ENCODE data around the gene COX19. TPM values are rescaled to one million over a fixed set of nuclear protein-coding genes. Genes with fewer than 3 reads are reported as not detected.
A peak's percentile ranks its signal among the peaks of the same experiment; 100 is the strongest.

The COX19 gene
- polyA plus RNA-seq, 1 of the 3 experiments (the other 2 are of a cell fraction) = 7.6 TPM

- Histone ChIP-seq H2AFZ (ENCODE audit: low read depth) (no peak overlapping the region), H3K9me2 (no peaks in the 10 kb centered on the region), H3K79me2 (ENCODE audit: insufficient read depth) (no peaks in the 10 kb centered on the region), H3K36me3 (replicated peaks in 1 of 2; ENCODE audit: control insufficient read depth in 1 of 2, insufficient read depth in 2 of 2, low read length in 1 of 2) (no peaks in the 10 kb centered on the region), H3K27me3 (ENCODE audit: insufficient read depth) (no peaks in the 10 kb centered on the region), H3K27ac (ENCODE audit: low read depth in 2 of 2, low read length in 1 of 2) (no peak overlapping the region), H4K20me1 (ENCODE audit: insufficient read depth) (no peaks in the 10 kb centered on the region), H3K9ac (no peak overlapping the region), H3K9me3 (no peaks in the 10 kb centered on the region), H3K4me1 (ENCODE audit: control insufficient read depth in 1 of 2, insufficient read depth in 2 of 2, low read depth in 1 of 2, low read length in 1 of 2) (peaks cover 0 to 11% of the 10 kb centered on the region in 2 experiments; a peak in 1 of 4 replicates), H3F3A (replicated peaks; ENCODE audit: insufficient read depth) (no peaks in the 10 kb centered on the region), H3K4me2 (no peak overlapping the region), H3K4me3 (ENCODE audit: low read depth in 2 of 2, low read length in 1 of 2) (no peak overlapping the region)
- WGBS (ENCODE audit: low lambda C conversion rate) = 72% methylated on average over 6 of the region's 6 CpGs
- TF ChIP-seq RAD21 (IDR thresholded peaks at IDR 0.05; ENCODE audit: low read length) (no peak), POLR2AphosphoS5 (IDR thresholded peaks at IDR 0.05; ENCODE audit: low read depth, low read length) (no peak)
- DNase-seq = no peak
- ChIA-PET POLR2A (no interaction called here), CTCF (interaction anchor here (0.6 to 4.8 kb wide), 9 partner anchors 12 to 295 kb away, joined by 3 to 50 read pairs (median 4); partner anchors contain the start of genes COX19 and GPR146)
These were observed 12.6 kb upstream of the COX19 start for GRCh38 chr7:987909-988308.

- ChIA-PET POLR2A (no interaction called here), CTCF (interaction anchor here (1.1 to 4.8 kb wide), 6 partner anchors 11 to 157 kb away, joined by 3 to 50 read pairs (median 6); partner anchors contain the start of genes COX19 and GPR146)
- Histone ChIP-seq H3K9me3 (no peaks in the 10 kb centered on the region), H3K9me2 (no peaks in the 10 kb centered on the region), H3K79me2 (ENCODE audit: insufficient read depth) (no peaks in the 10 kb centered on the region), H3K9ac (no peak overlapping the region), H3F3A (replicated peaks; ENCODE audit: insufficient read depth) (no peaks in the 10 kb centered on the region), H3K4me2 (no peak overlapping the region), H3K27me3 (ENCODE audit: insufficient read depth) (no peaks in the 10 kb centered on the region), H2AFZ (ENCODE audit: low read depth) (no peak overlapping the region), H3K4me3 (ENCODE audit: low read depth in 2 of 2, low read length in 1 of 2) (no peak overlapping the region), H3K36me3 (replicated peaks in 1 of 2; ENCODE audit: control insufficient read depth in 1 of 2, insufficient read depth in 2 of 2, low read length in 1 of 2) (no peaks in the 10 kb centered on the region), H3K4me1 (ENCODE audit: control insufficient read depth in 1 of 2, insufficient read depth in 2 of 2, low read depth in 1 of 2, low read length in 1 of 2) (peaks cover 0 to 8% of the 10 kb centered on the region in 2 experiments; a peak in 1 of 4 replicates), H3K27ac (ENCODE audit: low read depth in 2 of 2, low read length in 1 of 2) (no peak overlapping the region), H4K20me1 (ENCODE audit: insufficient read depth) (no peaks in the 10 kb centered on the region)
- TF ChIP-seq ELF1 (IDR thresholded peaks at IDR 0.05) (no peak), TEAD4 (IDR thresholded peaks at IDR 0.05; ENCODE audit: borderline replicate concordance, insufficient read depth) (no peak), IRF3 (IDR thresholded peaks at IDR 0.05; ENCODE audit: low read depth, low read length) (no peak)
- 72% methylated on average over 11 of the region's 56 CpGs for WGBS (ENCODE audit: low lambda C conversion rate)
- DNase-seq = no peak
These were observed 11.7 kb upstream of the COX19 start for GRCh38 chr7:986766-987751.

GRCh38 chr7:985915-986741 lies 10.8 kb upstream of the COX19 start:
- 58% methylated on average over 20 of the region's 41 CpGs for WGBS (ENCODE audit: low lambda C conversion rate)
- peak; percentile 70 for DNase-seq
- Histone ChIP-seq H2AFZ (ENCODE audit: low read depth) (no peak overlapping the region), H3K4me2 (no peak overlapping the region), H3K27me3 (ENCODE audit: insufficient read depth) (no peaks in the 10 kb centered on the region), H3K9me3 (no peaks in the 10 kb centered on the region), H3K79me2 (ENCODE audit: insufficient read depth) (no peaks in the 10 kb centered on the region), H3K36me3 (replicated peaks in 1 of 2; ENCODE audit: control insufficient read depth in 1 of 2, insufficient read depth in 2 of 2, low read length in 1 of 2) (no peaks in the 10 kb centered on the region), H3K9ac (no peak overlapping the region), H3K9me2 (no peaks in the 10 kb centered on the region), H4K20me1 (ENCODE audit: insufficient read depth) (no peaks in the 10 kb centered on the region), H3F3A (replicated peaks; ENCODE audit: insufficient read depth) (no peaks in the 10 kb centered on the region), H3K4me3 (ENCODE audit: low read depth in 2 of 2, low read length in 1 of 2) (no peak overlapping the region), H3K4me1 (ENCODE audit: control insufficient read depth in 1 of 2, insufficient read depth in 2 of 2, low read depth in 1 of 2, low read length in 1 of 2) (peaks cover 0 to 8% of the 10 kb centered on the region in 2 experiments; a peak in 1 of 4 replicates), H3K27ac (ENCODE audit: low read depth in 2 of 2, low read length in 1 of 2) (no peak overlapping the region)
- ChIA-PET CTCF (interaction anchor here (1.1 to 4.8 kb wide), 8 partner anchors 9 to 197 kb away, joined by 3 to 50 read pairs (median 4); partner anchors contain the start of genes COX19 and GPR146), POLR2A (no interaction called here)
- TF ChIP-seq FOXM1 (IDR thresholded peaks at IDR 0.05; ENCODE audit: low read depth) = no peak
- no peak for TF ChIP-seq PBX3 (IDR thresholded peaks at IDR 0.05)
- TF ChIP-seq REST (IDR thresholded peaks at IDR 0.05; ENCODE audit: low read depth, low read length) = no peak
- no peak for TF ChIP-seq ELF1 (IDR thresholded peaks at IDR 0.05)
- no peak for TF ChIP-seq CTCF (IDR thresholded peaks at IDR 0.05)
